ENCODE measurements around the gene HADHA.

DNA sequence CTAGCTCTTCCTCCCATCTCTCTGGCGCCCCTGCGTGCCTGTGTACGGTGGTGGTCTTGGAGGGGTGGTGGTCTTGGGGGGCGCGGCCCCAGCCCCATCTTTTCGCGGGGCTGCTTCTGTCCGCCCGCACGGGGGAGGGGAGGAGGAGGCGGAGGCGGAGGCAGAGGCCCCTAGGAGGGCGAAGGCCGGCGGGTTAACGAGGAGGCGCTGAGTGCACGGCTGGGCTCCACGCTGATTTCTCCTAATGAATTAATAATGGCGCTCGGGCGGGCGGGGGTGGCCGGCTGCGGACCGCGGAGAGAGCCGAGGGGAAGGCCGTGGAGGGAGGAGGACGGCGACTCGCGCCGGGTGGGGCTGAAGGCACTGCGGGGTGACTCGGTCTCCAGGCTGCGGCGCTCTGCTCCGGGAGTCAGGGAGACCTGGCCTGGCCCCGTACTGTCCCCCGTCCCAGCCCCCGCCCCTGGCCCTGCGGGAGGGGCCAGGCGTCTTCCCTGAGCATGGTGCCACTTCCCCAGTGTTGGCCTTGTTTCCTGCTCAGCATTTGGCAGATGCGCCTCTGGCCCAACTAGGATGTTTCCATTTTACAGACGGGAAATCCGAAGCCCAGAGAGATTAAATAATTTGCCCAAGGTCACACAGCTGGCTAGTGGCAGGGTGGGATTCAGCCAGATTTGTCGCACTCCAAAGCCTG lies 65.5 kb downstream of the HADHA start:
- no peak for TF ChIP-seq POLR2A (IDR thresholded peaks at IDR 0.05)
- TF ChIP-seq, protein P1, sequence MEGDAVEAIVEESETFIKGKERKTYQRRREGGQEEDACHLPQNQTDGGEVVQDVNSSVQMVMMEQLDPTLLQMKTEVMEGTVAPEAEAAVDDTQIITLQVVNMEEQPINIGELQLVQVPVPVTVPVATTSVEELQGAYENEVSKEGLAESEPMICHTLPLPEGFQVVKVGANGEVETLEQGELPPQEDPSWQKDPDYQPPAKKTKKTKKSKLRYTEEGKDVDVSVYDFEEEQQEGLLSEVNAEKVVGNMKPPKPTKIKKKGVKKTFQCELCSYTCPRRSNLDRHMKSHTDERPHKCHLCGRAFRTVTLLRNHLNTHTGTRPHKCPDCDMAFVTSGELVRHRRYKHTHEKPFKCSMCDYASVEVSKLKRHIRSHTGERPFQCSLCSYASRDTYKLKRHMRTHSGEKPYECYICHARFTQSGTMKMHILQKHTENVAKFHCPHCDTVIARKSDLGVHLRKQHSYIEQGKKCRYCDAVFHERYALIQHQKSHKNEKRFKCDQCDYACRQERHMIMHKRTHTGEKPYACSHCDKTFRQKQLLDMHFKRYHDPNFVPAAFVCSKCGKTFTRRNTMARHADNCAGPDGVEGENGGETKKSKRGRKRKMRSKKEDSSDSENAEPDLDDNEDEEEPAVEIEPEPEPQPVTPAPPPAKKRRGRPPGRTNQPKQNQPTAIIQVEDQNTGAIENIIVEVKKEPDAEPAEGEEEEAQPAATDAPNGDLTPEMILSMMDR (IDR thresholded peaks at IDR 0.05), result no peak

Measured in stomach (tissue), 4 donors.